ENCODE data around the gene UROC1.

Gene UROC1

GRCh38 chr3:126490619-126491018 is 27.0 kb downstream of the UROC1 start:
- intact Hi-C loops (cut with DNase I): no loop called here
- no peak for DNase-seq

GRCh38 chr3:126488886-126489569 is 28.5 kb downstream of the UROC1 start:
- no peak for DNase-seq
- intact Hi-C loops (cut with DNase I): no loop called here

GRCh38 chr3:126488185-126488584 is 29.4 kb downstream of the UROC1 start:
- DNase-seq: no peak

GRCh38 chr3:126487151-126487771 is 30.3 kb downstream of the UROC1 start:
- DNase-seq: peak in 7 of 42 donors; percentile 22 to 62 (median 34)
- intact Hi-C loops (cut with DNase I): no loop called here

More at GRCh38 chr3:126488185-126488584, 29.4 kb downstream of the UROC1 start:
- intact Hi-C loops (cut with DNase I): no loop called here

GRCh38 chr3:126486360-126486847 is 31.2 kb downstream of the UROC1 start:
- intact Hi-C loops (cut with DNase I): no loop called here
- DNase-seq: no peak

GRCh38 chr3:126485956-126486355 is 31.6 kb downstream of the UROC1 start:
- intact Hi-C loops (cut with DNase I): no loop called here
- DNase-seq: no peak

- intact Hi-C loops (cut with DNase I): no loop called here
- DNase-seq: no peak
Observed at GRCh38 chr3:126485176-126485897, 32.2 kb downstream of the UROC1 start.

- no peak for DNase-seq
- intact Hi-C loops (cut with DNase I): no loop called here
Observed at GRCh38 chr3:126484662-126485061, 32.9 kb downstream of the UROC1 start.

- intact Hi-C loops (cut with DNase I): no loop called here
- DNase-seq: no peak
Observed at GRCh38 chr3:126484148-126484547, 33.4 kb downstream of the UROC1 start.

- intact Hi-C loops (cut with DNase I): no loop called here
- no peak for DNase-seq
Observed at GRCh38 chr3:126483321-126483761, 34.2 kb downstream of the UROC1 start.

GRCh38 chr3:126482503-126483255 is 34.9 kb downstream of the UROC1 start:
- intact Hi-C loops (cut with DNase I): no loop called here
- no peak for DNase-seq

- intact Hi-C loops (cut with DNase I): no loop called here
- DNase-seq: peak in 1 of 42 donors; percentile 28
Observed at GRCh38 chr3:126481808-126482502, 35.6 kb downstream of the UROC1 start.

GRCh38 chr3:126480861-126481260 is 36.7 kb downstream of the UROC1 start:
- intact Hi-C loops (cut with DNase I): no loop called here
- peak in 3 of 42 donors; percentile 31 to 55 (median 50) for DNase-seq

GRCh38 chr3:126480206-126480605 is 37.4 kb downstream of the UROC1 start:
- intact Hi-C loops (cut with DNase I): no loop called here
- DNase-seq: peak in 1 of 42 donors; percentile 10

GRCh38 chr3:126479642-126480041 is 37.9 kb downstream of the UROC1 start:
- peak in 1 of 42 donors; percentile 16 for DNase-seq
- intact Hi-C loops (cut with DNase I): loop anchor here (10.0 kb wide), 3 partner anchors 85 to 225 kb away; partner anchors contain the start of genes CFAP100 and KLF15

GRCh38 chr3:126478581-126479310 is 38.8 kb downstream of the UROC1 start:
- DNase-seq: peak in 1 of 42 donors; percentile 12
- intact Hi-C loops (cut with DNase I): loop anchor here (10.0 kb wide), 3 partner anchors 84 to 224 kb away; partner anchors contain the start of genes CFAP100 and KLF15

- no peak for DNase-seq
- intact Hi-C loops (cut with DNase I): loop anchor here (10.0 kb wide), 3 partner anchors 82 to 222 kb away; partner anchors contain the start of genes CFAP100 and KLF15
Observed at GRCh38 chr3:126477061-126477380, 40.6 kb downstream of the UROC1 start.

All from head of caudate nucleus (tissue), 42 donors.